Trophoblast cell (in vitro differentiated cells and primary cell): ENCODE measurements around the gene SAMD9L.

Experiments used
- DNase-seq, 2 donors: peaks; one replicate each; pipeline ENCODE4 v3.0.0-alpha.2; 2016
- H2AFZ ChIP-seq: 2 replicates; pipeline ENCODE4 v1.6.1; 2013; ENCODE audit warnings: low read length, moderate library complexity, mild to moderate bottlenecking; ENCODE audit not compliant: insufficient read depth, poor library complexity
- H2AK5ac ChIP-seq: 2 replicates; pipeline ENCODE4 v1.6.1; 2013; ENCODE audit warnings: mild to moderate bottlenecking, low read length
- H2BK120ac ChIP-seq: 2 replicates; pipeline ENCODE4 v1.6.1; 2013; ENCODE audit warnings: low read length, mild to moderate bottlenecking, moderate library complexity; ENCODE audit not compliant: insufficient read depth, poor library complexity
- H2BK12ac ChIP-seq: 2 replicates; pipeline ENCODE4 v1.6.1; 2013; ENCODE audit warnings: mild to moderate bottlenecking, low read length, moderate library complexity
- H2BK5ac ChIP-seq: 2 replicates; pipeline ENCODE4 v1.6.1; 2013; ENCODE audit warnings: low read length, low read depth, moderate library complexity, mild to moderate bottlenecking; ENCODE audit not compliant: poor library complexity
- H3K14ac ChIP-seq: 2 replicates; pipeline ENCODE4 v1.6.1; 2013; ENCODE audit warnings: mild to moderate bottlenecking, low read length
- H3K18ac ChIP-seq: 2 replicates; pipeline ENCODE4 v1.6.1; 2013; ENCODE audit warnings: mild to moderate bottlenecking, low read length
- H3K23ac ChIP-seq: 2 replicates; pipeline ENCODE4 v1.6.1; 2013; ENCODE audit warnings: low read length
- H3K27ac ChIP-seq: 2 replicates; pipeline ENCODE4 v1.5.1; 2013; ENCODE audit warnings: low read depth, mild to moderate bottlenecking, inconsistent platforms, low read length, moderate library complexity
- H3K27me3 ChIP-seq: 2 replicates; pipeline ENCODE4 v1.6.1; 2013; ENCODE audit warnings: inconsistent platforms, mild to moderate bottlenecking, low read length, moderate library complexity; ENCODE audit not compliant: insufficient read depth
- H3K36me3 ChIP-seq, 2 experiments: 1 replicate in 1 of 2; 2 replicates in 1 of 2; pipeline ENCODE4 v1.6.1; 2013; ENCODE audit warnings: low read length in 2 of 2, mild to moderate bottlenecking in 2 of 2, moderate library complexity in 1 of 2; ENCODE audit not compliant: insufficient read depth in 2 of 2, control insufficient read depth in 1 of 2
- H3K4ac ChIP-seq: 2 replicates; pipeline ENCODE4 v1.6.1; 2013; ENCODE audit warnings: low read depth, mild to moderate bottlenecking, low read length, moderate library complexity
- H3K4me1 ChIP-seq, 2 experiments: 1 replicate in 1 of 2; 2 replicates in 1 of 2; pipeline ENCODE4 v1.6.1; 2013; ENCODE audit warnings: low read length in 2 of 2, mild to moderate bottlenecking in 2 of 2, moderate library complexity in 1 of 2; ENCODE audit not compliant: insufficient read depth in 2 of 2, control insufficient read depth in 1 of 2
- H3K4me2 ChIP-seq: 2 replicates; pipeline ENCODE4 v1.6.1; 2013; ENCODE audit warnings: inconsistent platforms, mild to moderate bottlenecking, low read length, moderate library complexity
- H3K4me3 ChIP-seq: 2 replicates; pipeline ENCODE4 v1.5.1; 2013; ENCODE audit warnings: mild to moderate bottlenecking, low read depth, low read length, inconsistent platforms
- H3K79me1 ChIP-seq: one replicate; pipeline ENCODE4 v1.6.1; 2013; ENCODE audit warnings: low read length
- H3K79me2 ChIP-seq: 2 replicates; pipeline ENCODE4 v1.6.1; 2013; ENCODE audit warnings: low read length, mild to moderate bottlenecking; ENCODE audit not compliant: control insufficient read depth, insufficient read depth, poor library complexity
- H3K9ac ChIP-seq: 2 replicates; pipeline ENCODE4 v1.6.1; 2013; ENCODE audit warnings: mild to moderate bottlenecking, low read length
- H3K9me3 ChIP-seq: 2 replicates; pipeline ENCODE4 v1.6.1; 2013; ENCODE audit warnings: low read depth, mild to moderate bottlenecking, control low read depth, inconsistent platforms, low read length; ENCODE audit not compliant: insufficient read depth
- H4K12ac ChIP-seq: 2 replicates; pipeline ENCODE4 v1.6.1; 2013; ENCODE audit warnings: low read depth, mild to moderate bottlenecking, low read length, moderate library complexity
- H4K8ac ChIP-seq: 2 replicates; pipeline ENCODE4 v1.6.1; 2013; ENCODE audit warnings: low read depth, mild to moderate bottlenecking, low read length, moderate library complexity
- H4K91ac ChIP-seq: one replicate; pipeline ENCODE4 v1.6.1; 2013; ENCODE audit warnings: low read depth, mild to moderate bottlenecking, low read length, moderate library complexity
- WGBS: extraction: QIAGEN DNeasy Blood & Tissue Kit; methylation state at CpG from one replicate; pipeline ENCODE4 v1.1.7; 2013; ENCODE audit warnings: missing lambda C conversion rate; ENCODE audit not compliant: insufficient read length, insufficient coverage; ENCODE audit errors: extremely low coverage; 5-methylcytosine and 5-hydroxymethylcytosine counted together

SAMD9L gene

GRCh38 chr7:93185303-93186027 lies 37.3 kb upstream of the SAMD9L start:
- Histone ChIP-seq H3K4me1 (no peaks in the 10 kb centered on the region), H4K12ac (no peak overlapping the region), H3K27me3 (no peaks in the 10 kb centered on the region), H3K4ac (no peak overlapping the region), H4K8ac (no peak overlapping the region), H4K91ac (no peak overlapping the region), H3K36me3 (no peaks in the 10 kb centered on the region), H3K4me2 (no peak overlapping the region), H3K4me3 (no peak overlapping the region), H3K9me3 (no peaks in the 10 kb centered on the region), H2BK5ac (no peak overlapping the region), H2BK120ac (no peak overlapping the region), H2AK5ac (no peak overlapping the region), H3K23ac (no peak overlapping the region), H3K79me1 (no peaks in the 10 kb centered on the region), H3K14ac (no peak overlapping the region), H2AFZ (no peak overlapping the region), H3K79me2 (no peaks in the 10 kb centered on the region), H3K9ac (no peak overlapping the region), H3K27ac (no peak overlapping the region), H3K18ac (no peak overlapping the region), H2BK12ac (no peak overlapping the region)
- WGBS, result no CpG with 5 or more reads among the region's 1 CpG
- DNase-seq, result no peak

- Histone ChIP-seq H3K14ac (no peak overlapping the region), H3K18ac (no peak overlapping the region), H3K79me2 (no peaks in the 10 kb centered on the region), H2AK5ac (no peak overlapping the region), H3K4me3 (no peak overlapping the region), H3K4ac (no peak overlapping the region), H3K4me1 (no peaks in the 10 kb centered on the region), H2BK5ac (no peak overlapping the region), H3K27me3 (no peaks in the 10 kb centered on the region), H4K8ac (no peak overlapping the region), H3K79me1 (no peaks in the 10 kb centered on the region), H2AFZ (no peak overlapping the region), H4K91ac (no peak overlapping the region), H3K36me3 (no peaks in the 10 kb centered on the region), H3K4me2 (no peak overlapping the region), H3K9me3 (no peaks in the 10 kb centered on the region), H3K9ac (no peak overlapping the region), H2BK12ac (no peak overlapping the region), H3K27ac (no peak overlapping the region), H2BK120ac (no peak overlapping the region), H4K12ac (no peak overlapping the region), H3K23ac (no peak overlapping the region)
- no peak for DNase-seq
Measured at GRCh38 chr7:93179173-93179572, 31.0 kb upstream of the SAMD9L start.

- no peaks in the 10 kb centered on the region for H3K27me3 ChIP-seq
- H3K14ac ChIP-seq, result no peak overlapping the region
- H2AFZ ChIP-seq, result no peak overlapping the region
- H4K91ac ChIP-seq, result no peak overlapping the region
- no peak overlapping the region for H3K9ac ChIP-seq
- no peaks in the 10 kb centered on the region for H3K79me2 ChIP-seq
- no peak overlapping the region for H3K23ac ChIP-seq
- H2BK5ac ChIP-seq, result no peak overlapping the region
- H3K36me3 ChIP-seq, result no peaks in the 10 kb centered on the region
- no peaks in the 10 kb centered on the region for H3K79me1 ChIP-seq
- H4K12ac ChIP-seq, result no peak overlapping the region
- DNase-seq, result no peak
- H2AK5ac ChIP-seq, result no peak overlapping the region
- no peak overlapping the region for H2BK12ac ChIP-seq
- WGBS, result no CpG with 5 or more reads among the region's 3 CpGs
- no peak overlapping the region for H3K4me2 ChIP-seq
- H4K8ac ChIP-seq, result no peak overlapping the region
- no peaks in the 10 kb centered on the region for H3K9me3 ChIP-seq
- no peak overlapping the region for H2BK120ac ChIP-seq
- no peaks in the 10 kb centered on the region for H3K4me1 ChIP-seq
- no peak overlapping the region for H3K4me3 ChIP-seq
- no peak overlapping the region for H3K18ac ChIP-seq
- H3K27ac ChIP-seq, result no peak overlapping the region
- no peak overlapping the region for H3K4ac ChIP-seq
Measured at GRCh38 chr7:93178213-93178612, 30.0 kb upstream of the SAMD9L start.

- Histone ChIP-seq H3K4me3 (no peak overlapping the region), H3K27ac (no peak overlapping the region), H3K27me3 (no peaks in the 10 kb centered on the region), H4K91ac (no peak overlapping the region), H3K4me2 (no peak overlapping the region), H2AK5ac (no peak overlapping the region), H3K79me1 (no peaks in the 10 kb centered on the region), H2BK120ac (no peak overlapping the region), H3K36me3 (no peaks in the 10 kb centered on the region), H4K8ac (no peak overlapping the region), H3K4ac (no peak overlapping the region), H2BK5ac (no peak overlapping the region), H2AFZ (no peak overlapping the region), H3K14ac (no peak overlapping the region), H3K18ac (no peak overlapping the region), H3K23ac (no peak overlapping the region), H3K4me1 (no peaks in the 10 kb centered on the region), H3K9me3 (no peaks in the 10 kb centered on the region), H2BK12ac (no peak overlapping the region), H3K79me2 (no peaks in the 10 kb centered on the region), H4K12ac (no peak overlapping the region), H3K9ac (no peak overlapping the region)
- no CpG with 5 or more reads among the region's 2 CpGs for WGBS
- no peak for DNase-seq
Measured at GRCh38 chr7:93176992-93177580, 28.9 kb upstream of the SAMD9L start.
